Measurements from ENCODE around the gene ITGA5.

- TF ChIP-seq CTCF (IDR thresholded peaks at IDR 0.05; ENCODE audit: borderline replicate concordance, extremely low read depth, low read length, poor library complexity, severe bottlenecking) (no peak), EZH2 (IDR thresholded peaks at IDR 0.05; ENCODE audit: borderline replicate concordance, low read depth, low read length, severe bottlenecking) (no peak)
Measured at GRCh38 chr12:54416687-54417603, 2.1 kb downstream of the ITGA5 start.
